ENCODE data around the gene DNAJC13. TPM values are rescaled to one million over a fixed set of nuclear protein-coding genes. Genes with fewer than 3 reads are reported as not detected.

Gene DNAJC13
- total RNA-seq, 1 experiment from 2014 or later: 28.8 TPM

GRCh38 chr3:132544130-132544529, 126.8 kb downstream of the DNAJC13 start:
- ChIA-PET RAD21 (ENCODE audit: low non-redundant PET in 1 of 2, low total read pairs in 2 of 2, uncharacterized antibody in 2 of 2, unreplicated experiment in 2 of 2) (no interaction called here), CTCF (no interaction called here), POLR2A (no interaction called here)
- Histone ChIP-seq H3K9me3 (ENCODE audit: control insufficient read depth in 1 of 2, insufficient read depth in 1 of 2, low read depth in 1 of 2, low read length in 2 of 2) (no peaks in the 10 kb centered on the region), H3K27me3 (ENCODE audit: insufficient read depth, low read length) (no peaks in the 10 kb centered on the region), H3K4me3 (replicated peaks in 1 of 2; ENCODE audit: low read depth in 1 of 2, low read length in 2 of 2) (no peak overlapping the region), H3K27ac (ENCODE audit: low read depth, low read length) (no peak overlapping the region), H3K9ac (ENCODE audit: low read length) (no peak overlapping the region), H3K79me2 (ENCODE audit: insufficient read depth, low read length) (no peaks in the 10 kb centered on the region), H3K36me3 (ENCODE audit: control insufficient read depth in 1 of 2, insufficient read depth in 2 of 2, low read length in 2 of 2) (no peaks in the 10 kb centered on the region), H4K20me1 (ENCODE audit: insufficient read depth) (no peaks in the 10 kb centered on the region), H2AFZ (ENCODE audit: low read depth, low read length, poor library complexity, severe bottlenecking) (no peak overlapping the region), H3K4me2 (ENCODE audit: low read length) (no peak overlapping the region), H3K9me2 (ENCODE audit: insufficient read depth) (no peaks in the 10 kb centered on the region), H3K4me1 (ENCODE audit: control insufficient read depth in 1 of 2, insufficient read depth in 2 of 2, low read length in 2 of 2) (peaks cover 10 to 15% of the 10 kb centered on the region in 2 experiments)
- BruUV-seq (replicated peaks): no TSS peak
- TF ChIP-seq MAX (IDR thresholded peaks at IDR 0.05) (no peak), ZNF274 (IDR thresholded peaks at IDR 0.05; ENCODE audit: low read depth, low read length) (no peak), SRF (IDR thresholded peaks at IDR 0.05; ENCODE audit: low read depth) (no peak), SP1 (IDR thresholded peaks at IDR 0.05; ENCODE audit: low read depth) (no peak), CTCF (IDR thresholded peaks at IDR 0.05 in 2 of 3, conservative IDR thresholded peaks at IDR 0.05 in 1 of 3; ENCODE audit: borderline replicate concordance in 1 of 3, insufficient read depth in 1 of 3, low read depth in 2 of 3, low read length in 2 of 3) (no peak), POLR2AphosphoS5 (IDR thresholded peaks at IDR 0.05; ENCODE audit: low read depth, low read length) (no peak), RAD21 (IDR thresholded peaks at IDR 0.05; ENCODE audit: low read depth) (no peak), ATF3 (IDR thresholded peaks at IDR 0.05) (no peak), ZFX (IDR thresholded peaks at IDR 0.05) (no peak), YY1 (IDR thresholded peaks at IDR 0.05; ENCODE audit: extremely low read depth, insufficient replicate concordance, low read depth, low read length) (no peak), CEBPB (IDR thresholded peaks at IDR 0.05; ENCODE audit: low read depth) (no peak)
- no peak for ATAC-seq
- intact Hi-C loops (cut with micrococcal nuclease): loop anchor here (10.0 kb wide), 1 partner anchor 841 kb away; no protein-coding TSS in a partner anchor
- no peak for DNase-seq (ENCODE audit: low read depth, low spot score)
